B cell (primary cell): ENCODE results near the gene KLHDC7B. TPM values are rescaled to one million over a fixed set of nuclear protein-coding genes. Genes with fewer than 3 reads are reported as not detected.

Experiments
- ATAC-seq: fragments of 200-7000 bp; cut with Tn5 transposase; one replicate; pipeline ENCODE4 v1.10.0; 2021; ENCODE audit warnings: low read depth, mild to moderate bottlenecking, moderate number of reproducible peaks, moderate library complexity
- CTCF ChIA-PET: fragments of 350-600 bp; sonication (Branson Sonifier 250); formaldehyde crosslinking; loops from one replicate; lab custom pipeline; 2021; ENCODE audit warnings: antibody characterized with exemption, inconsistent platforms; lab: Charles Lee
- POLR2A ChIA-PET: fragments of 350-600 bp; sonication (Branson Sonifier 250); formaldehyde crosslinking; loops from one replicate; lab custom pipeline; 2021; ENCODE audit warnings: antibody characterized with exemption; lab: Charles Lee
- DNase-seq: peaks from one replicate; pipeline ENCODE4 v3.0.0; 2013
- H2AFZ ChIP-seq: 2 replicates; pipeline ENCODE4 v1.6.1; 2012; ENCODE audit warnings: mild to moderate bottlenecking, low read depth, low read length; ENCODE audit not compliant: insufficient read depth, poor library complexity, severe bottlenecking
- H3K27ac ChIP-seq, 2 donors: 1 replicate in 1 of 2; 2 replicates in 1 of 2; pipeline ENCODE4 v1.5.1; 2012 to 2013; ENCODE audit warnings: low read length in 2 of 2, mild to moderate bottlenecking in 2 of 2, moderate library complexity in 1 of 2
- H3K27me3 ChIP-seq, 4 experiments: fragments of 200-600 bp in 1 of 4; sonication (generic) in 1 of 4; replicated peaks in 1 of 4; 1 replicate in 2 of 4; 2 replicates in 2 of 4; pipeline versions ENCODE4 v1.6.1 to v1.7.0; 2013 to 2016; ENCODE audit warnings: low read length in 3 of 4, mild to moderate bottlenecking in 2 of 4, mixed read lengths in 1 of 4, moderate library complexity in 1 of 4; ENCODE audit not compliant: insufficient read depth in 4 of 4, control insufficient read depth in 3 of 4; ENCODE audit errors: control extremely low read depth in 1 of 4
- H3K36me3 ChIP-seq, 2 experiments: replicated peaks in 1 of 2; 1 replicate in 1 of 2; 2 replicates in 1 of 2; pipeline versions ENCODE4 v1.6.1 to v1.7.1; 2013; ENCODE audit warnings: low read length in 1 of 2; ENCODE audit not compliant: insufficient read depth in 2 of 2, control insufficient read depth in 1 of 2; ENCODE audit errors: control extremely low read depth in 1 of 2, extremely low read depth in 1 of 2
- H3K4me1 ChIP-seq, 2 donors: fragments of 200-600 bp in 1 of 2; sonication (generic) in 1 of 2; 1 replicate in 1 of 2; 2 replicates in 1 of 2; pipeline versions ENCODE4 v1.5.1 to v1.6.1; 2013 to 2017; ENCODE audit warnings: low read length in 2 of 2; ENCODE audit not compliant: control insufficient read depth in 2 of 2, insufficient read depth in 2 of 2
- H3K4me2 ChIP-seq: replicated peaks from 2 replicates; pipeline ENCODE3; 2012; ENCODE audit warnings: mild to moderate bottlenecking, low read depth, low read length; ENCODE audit not compliant: poor library complexity, severe bottlenecking
- H3K4me3 ChIP-seq, 5 experiments: fragments of 200-600 bp in 1 of 5; sonication (generic) in 1 of 5; 1 replicate in 3 of 5; 2 replicates in 2 of 5; pipeline versions ENCODE4 v1.5.1 to v1.7.0; 2011 to 2016; ENCODE audit warnings: low read length in 4 of 5, mild to moderate bottlenecking in 4 of 5, low read depth in 2 of 5, control low read depth in 1 of 5, moderate library complexity in 1 of 5; ENCODE audit not compliant: insufficient read depth in 1 of 5; ENCODE audit errors: control extremely low read depth in 1 of 5, extremely low read depth in 1 of 5
- H3K79me2 ChIP-seq: fragments of 200-600 bp; sonication (generic); one replicate; pipeline ENCODE4 v1.6.0; 2016; ENCODE audit warnings: low read length; ENCODE audit not compliant: control insufficient read depth, insufficient read depth
- H3K9ac ChIP-seq: fragments of 200-600 bp; sonication (generic); 2 replicates; pipeline ENCODE4 v1.6.1; 2017; ENCODE audit warnings: mild to moderate bottlenecking, low read length, moderate library complexity
- H3K9me3 ChIP-seq, 3 donors: one replicate each; pipeline versions ENCODE4 v1.6.1 to v1.7.1; 2013; ENCODE audit warnings: low read length in 2 of 3; ENCODE audit not compliant: control insufficient read depth in 2 of 3, insufficient read depth in 1 of 3; ENCODE audit errors: control extremely low read depth in 1 of 3
- H4K20me1 ChIP-seq: 2 replicates; pipeline ENCODE4 v1.6.0; 2012; ENCODE audit warnings: mild to moderate bottlenecking, low read length; ENCODE audit not compliant: insufficient read depth, control insufficient read depth, poor library complexity, severe bottlenecking
- H3K27ac Mint-ChIP-seq: one replicate; pipeline ENCODE4 v1.8.0; 2021; ENCODE audit warnings: mixed read lengths
- H3K27me3 Mint-ChIP-seq: one replicate; pipeline ENCODE4 v1.8.0; 2021; ENCODE audit warnings: mixed read lengths
- H3K4me1 Mint-ChIP-seq: one replicate; pipeline ENCODE4 v1.8.0; 2021; ENCODE audit warnings: mixed read lengths
- H3K4me3 Mint-ChIP-seq: one replicate; pipeline ENCODE4 v1.8.0; 2021; ENCODE audit warnings: mixed read lengths
- H3K9me3 Mint-ChIP-seq: one replicate; pipeline ENCODE4 v1.8.0; 2022; ENCODE audit warnings: mixed read lengths; ENCODE audit not compliant: insufficient read depth
- CTCF ChIP-seq: fragments of 200-600 bp; IDR thresholded peaks from one replicate; pipeline ENCODE4 v1.8.0; 2022; ENCODE audit warnings: antibody characterized with exemption, mild to moderate bottlenecking
- EZH2 ChIP-seq: IDR thresholded peaks from 2 replicates; pipeline ENCODE4 v1.6.1; 2012; ENCODE audit warnings: borderline replicate concordance, low read depth, mild to moderate bottlenecking, moderate library complexity, low read length; ENCODE audit not compliant: insufficient read depth, poor library complexity, severe bottlenecking
- WGBS: methylation state at CpG from one replicate; pipeline ENCODE4 v1.1.5; 2013; ENCODE audit warnings: missing lambda C conversion rate; ENCODE audit not compliant: insufficient coverage; 5-methylcytosine and 5-hydroxymethylcytosine counted together
- intact Hi-C: fragments of 100-400 bp; cut with micrococcal nuclease; formaldehyde crosslinking; loops from one replicate; pipeline ENCODE4 v1.10.0; 2022
- polyA plus RNA-seq: library from polyadenylated mRNA; depleted of rRNA; stranded (reverse); fragments of >200 nt; gene quantifications from 2 replicates; pipeline ENCODE4 v1.2.3, GENCODE V29; 2012
- total RNA-seq, 2 donors: library from RNA; stranded (reverse); fragments of 120-200 nt in 1 of 2; gene quantifications; 1 replicate in 1 of 2; 2 replicates in 1 of 2; pipeline versions ENCODE4 v1.2.3 to v1.2.4, GENCODE V29; 2013 to 2022

KLHDC7B gene
- total and polyA plus RNA-seq, 2 donors (not counting 1 experiment from before 2014, with no cell fraction given), result 1.8 to 6.2 TPM

- Histone ChIP-seq H3K4me3 (peak overlapping the region in 2 of 5 experiments; percentile 12 to 28), H3K9me3 (no peaks in the 10 kb centered on the region), H3K9ac (peak overlapping the region; percentile 51), H2AFZ (peak overlapping the region; percentile 49), H3K4me2 (peak overlapping the region; percentile 80), H3K4me1 (peaks cover 45 to 65% of the 10 kb centered on the region in 2 donors), H3K36me3 (no peaks in the 10 kb centered on the region), H4K20me1 (no peaks in the 10 kb centered on the region), H3K27ac (peak overlapping the region; percentile 72 to 75), H3K27me3 (no peaks in the 10 kb centered on the region), H3K79me2 (peaks cover 4% of the 10 kb centered on the region)
- Mint-ChIP-seq H3K27ac (peak overlapping the region; percentile 90), H3K4me1 (peaks cover 43% of the 10 kb centered on the region), H3K4me3 (no peak overlapping the region), H3K9me3 (no peaks in the 10 kb centered on the region), H3K27me3 (no peaks in the 10 kb centered on the region)
- TF ChIP-seq CTCF (no peak), EZH2 (no peak)
- no peak for ATAC-seq
- ChIA-PET POLR2A (interaction anchor here (0.6 to 1.8 kb wide), 6 partner anchors 12 to 22 kb away, joined by 3 to 10 read pairs (median 4); partner anchors contain the start of genes SCO2 and TYMP), CTCF (interaction anchor here (0.9 to 2.2 kb wide), 6 partner anchors 10 to 76 kb away, joined by 4 to 11 read pairs (median 4); partner anchors contain the start of genes SCO2, SYCE3 and TYMP)
- WGBS, result 77% methylated on average over 4 of the region's 5 CpGs
- peak; percentile 43 for DNase-seq
- intact Hi-C loops, result loop anchor here (2.0 kb wide), 3 partner anchors 18 to 76 kb away; partner anchors contain the start of gene NCAPH2
Observed at GRCh38 chr22:50544746-50545253, 899 bp upstream of the KLHDC7B start.
